Raji (cell line): ENCODE data around the gene NFKBIE.

Experiments
- POLR2A ChIP-seq: IDR thresholded peaks from 2 replicates; pipeline ENCODE4 v1.6.1; 2011; ENCODE audit warnings: low read depth, low read length, control low read depth; ENCODE audit not compliant: insufficient read depth

NFKBIE gene

DNA sequence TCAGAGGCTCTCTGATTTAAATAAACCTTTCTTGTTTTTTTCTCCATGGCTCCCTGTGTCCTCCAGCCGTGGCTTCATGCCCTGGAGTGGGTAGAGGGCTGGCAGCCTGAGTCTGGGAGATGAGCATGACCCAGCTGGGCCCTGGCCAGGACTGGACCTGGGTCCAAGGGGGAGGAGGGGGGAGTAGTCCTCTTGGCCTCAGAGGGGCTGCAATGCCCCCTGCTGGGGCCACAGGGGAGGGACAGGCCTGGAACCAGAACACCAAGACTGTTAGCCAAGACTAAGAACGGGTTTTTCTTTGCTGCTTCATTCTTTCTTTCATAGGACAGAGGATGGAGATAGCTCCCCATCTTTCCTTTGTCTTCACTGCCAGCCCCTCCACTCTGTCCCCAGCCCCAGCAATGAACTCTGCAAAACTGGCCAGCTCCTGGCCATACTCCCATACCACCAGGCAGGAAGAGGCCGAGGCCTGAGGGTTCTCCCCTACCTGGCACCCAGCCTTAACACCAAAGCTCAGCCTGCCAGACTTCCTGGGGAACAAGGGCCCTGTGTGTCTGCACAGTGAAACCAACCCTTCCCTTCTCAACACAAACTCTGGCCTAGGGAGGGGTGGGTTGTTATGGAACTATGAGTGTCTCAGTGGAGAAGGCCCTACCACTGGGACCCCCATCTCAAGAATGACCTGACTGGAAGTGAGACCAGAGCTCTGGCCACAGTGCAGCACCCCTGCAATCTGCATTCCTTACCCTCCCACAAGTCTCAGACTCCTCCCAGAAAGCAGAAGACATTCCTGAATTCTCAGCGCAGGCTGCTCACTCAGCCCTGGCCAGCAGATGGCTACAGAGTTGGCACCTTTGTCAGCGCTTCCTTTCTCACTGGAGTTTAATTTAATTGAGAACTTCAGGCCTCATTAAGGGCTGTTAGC, 31.0 kb downstream of the NFKBIE start:
- no peak for TF ChIP-seq POLR2A

GRCh38 chr6:44233567-44234100, 31.7 kb downstream of the NFKBIE start:
- no peak for TF ChIP-seq POLR2A

DNA sequence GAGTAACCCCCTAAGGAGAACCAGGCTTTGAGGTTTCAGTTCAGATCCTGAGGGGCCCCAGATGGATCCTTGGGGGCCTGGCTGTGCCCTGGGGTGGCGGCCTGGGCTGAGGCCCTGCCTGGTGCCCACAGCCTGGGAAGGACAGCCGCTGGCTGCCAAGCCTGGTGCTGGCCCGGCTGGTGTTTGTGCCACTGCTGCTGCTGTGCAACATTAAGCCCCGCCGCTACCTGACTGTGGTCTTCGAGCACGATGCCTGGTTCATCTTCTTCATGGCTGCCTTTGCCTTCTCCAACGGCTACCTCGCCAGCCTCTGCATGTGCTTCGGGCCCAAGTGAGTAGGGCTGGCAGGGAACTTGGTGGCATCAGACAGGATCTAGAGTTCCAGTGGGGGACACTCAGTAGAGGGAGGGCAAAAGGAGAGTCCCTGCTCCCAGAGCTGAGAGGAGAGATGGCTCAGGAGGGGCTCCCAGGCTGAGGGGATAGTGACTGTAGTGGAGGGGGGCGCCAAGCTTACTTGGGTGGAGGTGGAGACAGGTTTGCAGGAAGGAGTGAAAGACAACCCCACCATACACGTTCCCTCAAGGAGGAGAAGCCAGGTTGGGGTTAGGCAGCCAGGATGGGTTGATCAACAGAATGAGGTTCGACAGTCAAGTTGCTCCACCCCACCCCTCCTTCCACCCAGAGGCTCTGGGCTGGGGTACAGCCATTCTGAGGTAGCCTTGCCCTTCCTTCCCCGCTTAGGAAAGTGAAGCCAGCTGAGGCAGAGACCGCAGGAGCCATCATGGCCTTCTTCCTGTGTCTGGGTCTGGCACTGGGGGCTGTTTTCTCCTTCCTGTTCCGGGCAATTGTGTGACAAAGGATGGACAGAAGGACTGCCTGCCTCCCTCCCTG, 32.4 kb downstream of the NFKBIE start:
- no peak for TF ChIP-seq POLR2A

DNA sequence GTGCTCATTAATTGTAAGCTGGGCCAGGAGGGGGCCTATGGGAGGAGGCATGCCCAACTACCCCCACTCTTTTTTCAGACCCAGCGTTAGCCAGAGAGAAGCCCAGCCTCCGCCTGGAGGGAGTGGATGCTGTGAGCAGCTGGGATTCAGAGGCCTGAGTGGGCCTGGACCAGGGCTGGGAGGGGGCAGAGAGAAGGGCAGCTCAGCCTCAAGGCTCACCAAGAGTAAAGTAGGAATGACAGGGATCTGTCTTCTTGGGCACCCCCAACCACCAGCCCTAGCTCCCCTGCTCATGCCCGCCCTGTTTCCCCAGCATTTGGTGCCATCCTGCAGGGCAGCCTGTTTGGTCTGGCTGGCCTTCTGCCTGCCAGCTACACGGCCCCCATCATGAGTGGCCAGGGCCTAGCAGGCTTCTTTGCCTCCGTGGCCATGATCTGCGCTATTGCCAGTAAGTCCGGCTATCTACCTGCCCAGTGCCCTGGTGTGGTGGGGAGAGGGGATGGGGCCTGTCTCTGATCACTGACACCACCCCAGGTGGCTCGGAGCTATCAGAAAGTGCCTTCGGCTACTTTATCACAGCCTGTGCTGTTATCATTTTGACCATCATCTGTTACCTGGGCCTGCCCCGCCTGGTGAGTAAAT, 35.2 kb downstream of the NFKBIE start:
- TF ChIP-seq POLR2A = no peak

- no peak for TF ChIP-seq POLR2A
Observed at GRCh38 chr6:44229376-44230033, 35.8 kb downstream of the NFKBIE start.

- TF ChIP-seq POLR2A = no peak
Observed at GRCh38 chr6:44228836-44229235, 36.5 kb downstream of the NFKBIE start.

GRCh38 chr6:44228433-44228832, 36.9 kb downstream of the NFKBIE start:
- no peak for TF ChIP-seq POLR2A

GRCh38 chr6:44228031-44228430, 37.3 kb downstream of the NFKBIE start:
- no peak for TF ChIP-seq POLR2A

GRCh38 chr6:44227148-44227793, 38.1 kb downstream of the NFKBIE start:
- no peak for TF ChIP-seq POLR2A

GRCh38 chr6:44226368-44227147, 38.8 kb downstream of the NFKBIE start:
- no peak for TF ChIP-seq POLR2A

DNA sequence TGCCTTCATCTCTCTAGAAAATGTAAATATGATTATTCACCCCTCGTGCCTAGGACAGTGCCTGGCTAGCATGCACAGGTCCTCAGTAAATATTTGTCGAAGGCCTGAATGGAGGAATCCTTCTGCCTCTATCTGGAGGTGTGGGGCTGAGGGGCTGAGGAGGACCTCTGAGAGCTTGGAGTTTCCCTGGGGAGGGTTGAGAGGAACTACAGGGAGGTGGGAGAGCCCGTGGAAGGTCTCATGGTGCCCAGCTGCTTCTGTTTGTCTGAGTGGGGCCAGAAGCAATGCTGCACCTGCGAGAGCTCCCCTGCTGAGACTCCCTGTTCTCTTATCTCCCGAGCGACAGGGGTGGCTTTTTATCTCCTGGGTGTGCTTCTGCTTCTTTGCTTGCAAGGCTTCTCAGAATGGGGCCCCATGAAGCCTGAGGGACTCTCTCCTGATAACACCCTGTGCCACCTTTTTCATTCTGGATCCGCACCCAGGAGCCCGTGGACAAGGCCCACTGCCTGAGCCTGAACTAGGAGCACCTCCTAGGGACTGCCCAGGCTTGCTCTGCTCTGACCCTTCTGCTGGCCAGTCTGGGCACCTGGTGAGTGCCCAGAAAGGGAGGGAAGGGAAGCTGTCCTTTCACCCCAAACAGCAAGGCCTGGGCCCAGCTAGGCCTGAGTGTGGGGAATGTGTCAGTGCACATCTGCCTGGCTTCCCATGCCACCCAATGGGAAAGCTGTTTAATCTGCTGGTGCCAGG, 39.6 kb downstream of the NFKBIE start:
- TF ChIP-seq POLR2A = no peak

DNA sequence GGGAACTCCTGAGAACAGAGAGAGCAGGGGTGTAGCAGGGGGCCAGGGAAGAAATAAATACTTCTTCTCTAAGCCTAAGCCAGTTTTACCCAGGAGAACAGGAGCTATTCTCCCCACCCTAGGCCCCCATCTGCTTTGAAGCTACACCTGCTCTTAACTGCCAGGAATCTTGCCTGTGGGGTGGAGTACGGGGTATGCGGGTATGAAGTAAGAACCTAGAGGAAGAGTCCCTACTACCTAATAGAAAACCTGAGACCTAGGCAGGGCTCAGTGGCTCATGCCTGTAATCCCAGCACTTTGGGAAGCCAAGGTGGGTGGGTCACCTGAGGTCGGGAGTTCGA, 40.4 kb downstream of the NFKBIE start:
- TF ChIP-seq POLR2A = no peak
